T-helper 17 cell (primary cell): ENCODE results near the gene SFTPA2. TPM values are rescaled to one million over a fixed set of nuclear protein-coding genes. Genes with fewer than 3 reads are reported as not detected.
"Not testable (repeated sequence)": the region's sequence is repeated elsewhere in the genome, so short reads cannot be mapped to it uniquely, and the experiment has no call there.

Experiments
- ATAC-seq: fragments of 150-1000 bp; cut with Tn5 transposase; 2 replicates; pipeline ENCODE4 v1.10.0; 2021; ENCODE audit warnings: mild to moderate bottlenecking, moderate library complexity
- DNase-seq, 3 donors: peaks; one replicate each; pipeline versions ENCODE4 v3.0.0 to v3.0.0-alpha.2; 2020 to 2021
- H3K9me3 ChIP-seq: one replicate; pipeline ENCODE4 v1.7.0; 2013; ENCODE audit warnings: low read length, mild to moderate bottlenecking; ENCODE audit not compliant: control insufficient read depth, poor library complexity, severe bottlenecking
- H3K27ac Mint-ChIP-seq: one replicate; pipeline ENCODE4 v1.8.0; 2022; ENCODE audit warnings: mild to moderate bottlenecking, moderate library complexity, mixed read lengths
- H3K27me3 Mint-ChIP-seq: one replicate; pipeline ENCODE4 v1.8.0; 2022; ENCODE audit warnings: mixed read lengths
- H3K36me3 Mint-ChIP-seq: one replicate; pipeline ENCODE4 v1.8.0; 2022; ENCODE audit warnings: low read depth, mixed read lengths
- H3K4me1 Mint-ChIP-seq: one replicate; pipeline ENCODE4 v1.8.0; 2022; ENCODE audit warnings: mild to moderate bottlenecking, mixed read lengths
- H3K4me3 Mint-ChIP-seq: one replicate; pipeline ENCODE4 v1.8.0; 2022; ENCODE audit warnings: mild to moderate bottlenecking, moderate library complexity, mixed read lengths
- total RNA-seq, 4 donors: library from RNA in 2 of 4; stranded (reverse) in 2 of 4; gene quantifications; one replicate each; pipeline ENCODE4 v1.2.3 and lab custom pipeline; 2022 to 2026

Gene SFTPA2
- total RNA-seq, 2 donors from 2014 or later, result not detected

GRCh38 chr10:79521751-79522150, 38.5 kb downstream of the SFTPA2 start:
- not testable (repeated sequence) for H3K27ac Mint-ChIP-seq, H3K4me3 Mint-ChIP-seq, H3K9me3 ChIP-seq, H3K4me1 Mint-ChIP-seq, H3K36me3 Mint-ChIP-seq, DNase-seq, ATAC-seq
- H3K27me3 Mint-ChIP-seq, result peaks cover 11% of the 10 kb centered on the region

- H3K27ac Mint-ChIP-seq, H3K9me3 ChIP-seq, H3K27me3 Mint-ChIP-seq, H3K4me3 Mint-ChIP-seq, DNase-seq, H3K36me3 Mint-ChIP-seq, H3K4me1 Mint-ChIP-seq, ATAC-seq: not testable (repeated sequence)
Observed at GRCh38 chr10:79517567-79517966, 42.6 kb downstream of the SFTPA2 start.

- H3K9me3 ChIP-seq, DNase-seq, H3K27ac Mint-ChIP-seq, ATAC-seq, H3K4me1 Mint-ChIP-seq, H3K27me3 Mint-ChIP-seq, H3K36me3 Mint-ChIP-seq, H3K4me3 Mint-ChIP-seq: not testable (repeated sequence)
Observed at GRCh38 chr10:79516532-79517205, 43.5 kb downstream of the SFTPA2 start.

- DNase-seq, H3K27me3 Mint-ChIP-seq, H3K9me3 ChIP-seq, ATAC-seq, H3K4me1 Mint-ChIP-seq, H3K4me3 Mint-ChIP-seq, H3K36me3 Mint-ChIP-seq, H3K27ac Mint-ChIP-seq: not testable (repeated sequence)
Observed at GRCh38 chr10:79511891-79512583, 48.2 kb downstream of the SFTPA2 start, which contains the start of gene EIF5AL1. TSS of gene EIF5AL1 (plus strand) at chr10:79512533. CDS start at chr10:79512650, 117 bp downstream.

GRCh38 chr10:79509934-79510508, 50.2 kb downstream of the SFTPA2 start:
- not testable (repeated sequence) for H3K4me3 Mint-ChIP-seq, H3K4me1 Mint-ChIP-seq, H3K9me3 ChIP-seq, H3K27ac Mint-ChIP-seq, ATAC-seq, H3K36me3 Mint-ChIP-seq, DNase-seq
- H3K27me3 Mint-ChIP-seq, result peaks cover 14% of the 10 kb centered on the region

- peaks cover 14% of the 10 kb centered on the region for H3K27me3 Mint-ChIP-seq
- not testable (repeated sequence) for H3K36me3 Mint-ChIP-seq, H3K4me1 Mint-ChIP-seq, H3K4me3 Mint-ChIP-seq, H3K9me3 ChIP-seq, H3K27ac Mint-ChIP-seq, DNase-seq
- ATAC-seq, result peak; percentile 45
Observed at GRCh38 chr10:79509306-79509933, 50.8 kb downstream of the SFTPA2 start.

- not testable (repeated sequence) for H3K4me3 Mint-ChIP-seq, DNase-seq, H3K4me1 Mint-ChIP-seq, H3K27ac Mint-ChIP-seq, ATAC-seq, H3K36me3 Mint-ChIP-seq, H3K9me3 ChIP-seq
- H3K27me3 Mint-ChIP-seq, result peaks cover 20% of the 10 kb centered on the region
Observed at GRCh38 chr10:79508245-79508644, 52.0 kb downstream of the SFTPA2 start.

- H3K27ac Mint-ChIP-seq, result no peak overlapping the region
- H3K36me3 Mint-ChIP-seq, result peaks cover 10% of the 10 kb centered on the region
- H3K27me3 Mint-ChIP-seq, result peaks cover 26% of the 10 kb centered on the region
- ATAC-seq (no peak), DNase-seq (no peak)
- no peaks in the 10 kb centered on the region for H3K9me3 ChIP-seq
- no peak overlapping the region for H3K4me3 Mint-ChIP-seq
- peaks cover 15% of the 10 kb centered on the region for H3K4me1 Mint-ChIP-seq
Observed at GRCh38 chr10:79507440-79508167, 52.6 kb downstream of the SFTPA2 start.

Other genes starting within 250 kb of the SFTPA2 start
- 10 to 100 TPM; 59.4 to 82.3 TPM for gene PPIF, start 212.9 kb downstream of the SFTPA2 start, total RNA-seq
- 1 to 10 TPM; 1.1 to 1.3 TPM for gene ZCCHC24, start 114.8 kb downstream of the SFTPA2 start, total RNA-seq
- under 1 TPM; 0.10 to 0.12 TPM for gene EIF5AL1, start 47.9 kb downstream of the SFTPA2 start, total RNA-seq
- not detected for gene SFTPA1, start 50.5 kb upstream of the SFTPA2 start, total RNA-seq
- 1 to 10 TPM; 1.3 to 1.7 TPM for gene NUTM2B, start 142.8 kb upstream of the SFTPA2 start, total RNA-seq